ENCODE data around the gene AKAP8L.
"Not testable (repeated sequence)": the region's sequence is repeated elsewhere in the genome, so short reads cannot be mapped to it uniquely, and the experiment has no call there.

- TF ChIP-seq FOXM1 (IDR thresholded peaks at IDR 0.05; ENCODE audit: low read depth); FOXM1 (CRISPR knock-in tag; IDR thresholded peaks at IDR 0.05; ENCODE audit: low read depth); ZFX (CRISPR knock-in tag; IDR thresholded peaks at IDR 0.05); FOS (IDR thresholded peaks at IDR 0.05; ENCODE audit: extremely low read depth, insufficient read length); DIDO1 (tag; IDR thresholded peaks at IDR 0.05; ENCODE audit: low read depth): not testable (repeated sequence)
These were observed 58.8 kb downstream of the AKAP8L start for GRCh38 chr19:15360015-15360414.
